Fibroblast of lung (primary cell): ENCODE data around the gene GPD1L. TPM values are rescaled to one million over a fixed set of nuclear protein-coding genes. Genes with fewer than 3 reads are reported as not detected.

ENCODE experiments used
- DNase-seq, 2 donors: peaks; one replicate each; pipeline versions ENCODE4 v3.0.0 to v3.0.0-alpha.2; 2010; ENCODE audit warnings: low read depth in 2 of 2
- H2AFZ ChIP-seq: 2 replicates; pipeline ENCODE4 v1.5.1; 2012; ENCODE audit warnings: low read length, control low read depth, inconsistent platforms
- H3K27ac ChIP-seq: 2 replicates; pipeline ENCODE4 v1.5.1; 2011; ENCODE audit warnings: low read length, control low read depth; ENCODE audit not compliant: insufficient read depth
- H3K27me3 ChIP-seq: 2 replicates; pipeline ENCODE4 v1.5.1; 2011; ENCODE audit warnings: mild to moderate bottlenecking, low read length; ENCODE audit not compliant: control insufficient read depth, insufficient read depth
- H3K36me3 ChIP-seq: 2 replicates; pipeline ENCODE4 v1.5.1; 2011; ENCODE audit warnings: low read length; ENCODE audit not compliant: control insufficient read depth, insufficient read depth
- H3K4me1 ChIP-seq: 2 replicates; pipeline ENCODE4 v1.5.1; 2011; ENCODE audit warnings: low read length; ENCODE audit not compliant: control insufficient read depth, insufficient read depth; ENCODE audit errors: extremely low read depth
- H3K4me2 ChIP-seq: 2 replicates; pipeline ENCODE4 v1.5.1; 2011; ENCODE audit warnings: low read length, control low read depth; ENCODE audit not compliant: insufficient read depth; ENCODE audit errors: extremely low read depth
- H3K4me3 ChIP-seq, 4 experiments: fragments of 200-600 bp in 1 of 4; sonication (generic) in 1 of 4; replicated peaks in 1 of 4; 2 replicates each; pipeline ENCODE4 v1.5.1; 2011 to 2016; ENCODE audit warnings: low read length in 4 of 4, low read depth in 3 of 4, mild to moderate bottlenecking in 3 of 4, control low read depth in 2 of 4, inconsistent platforms in 1 of 4, mixed read lengths in 1 of 4; ENCODE audit not compliant: insufficient read depth in 1 of 4; ENCODE audit errors: control extremely low read depth in 1 of 4
- H3K79me2 ChIP-seq: 2 replicates; pipeline ENCODE4 v1.5.1; 2012; ENCODE audit warnings: mild to moderate bottlenecking, low read length, inconsistent platforms; ENCODE audit not compliant: control insufficient read depth, insufficient read depth
- H3K9ac ChIP-seq: 2 replicates; pipeline ENCODE4 v1.5.1; 2011; ENCODE audit warnings: mild to moderate bottlenecking, low read length, control low read depth; ENCODE audit not compliant: insufficient read depth
- H3K9me3 ChIP-seq: 2 replicates; pipeline ENCODE4 v1.5.1; 2012; ENCODE audit warnings: low read depth, low read length; ENCODE audit not compliant: control insufficient read depth, insufficient read depth
- H4K20me1 ChIP-seq: 2 replicates; pipeline ENCODE4 v1.5.1; 2011; ENCODE audit warnings: low read length; ENCODE audit not compliant: control insufficient read depth, insufficient read depth; ENCODE audit errors: extremely low read depth
- EZH2 ChIP-seq: IDR thresholded peaks from 2 replicates; pipeline ENCODE4 v1.5.1; 2012; ENCODE audit warnings: low read length, control low read depth, mild to moderate bottlenecking; ENCODE audit errors: missing control alignments
- polyA plus RNA-seq, 2 donors: library from polyadenylated mRNA; depleted of rRNA in 1 of 2; stranded (reverse) in 1 of 2; unstranded in 1 of 2; fragments of >200 nt; gene quantifications; 2 replicates each; pipeline ENCODE4 v1.2.1, GENCODE V29; 2011 to 2012; ENCODE audit warnings: missing spikeins in 1 of 2
- total RNA-seq: library from RNA; depleted of rRNA; stranded (reverse); fragments of >200 nt; gene quantifications from 2 replicates; pipeline ENCODE4 v1.2.1, GENCODE V29; 2014
- TF ChIP-seq, protein P1 (sequence below), 2 donors: IDR thresholded peaks in 1 of 2; conservative IDR thresholded peaks in 1 of 2; 1 replicate in 1 of 2; 2 replicates in 1 of 2; pipeline ENCODE4 v1.5.1; 2011 to 2012; ENCODE audit warnings: low read length in 2 of 2, control low read depth in 1 of 2, inconsistent platforms in 1 of 2, low read depth in 1 of 2, mild to moderate bottlenecking in 1 of 2

Gene GPD1L
- total and polyA plus RNA-seq, 2 donors (not counting 1 experiment from before 2014, with no cell fraction given), result 5.8 to 15.0 TPM

DNA sequence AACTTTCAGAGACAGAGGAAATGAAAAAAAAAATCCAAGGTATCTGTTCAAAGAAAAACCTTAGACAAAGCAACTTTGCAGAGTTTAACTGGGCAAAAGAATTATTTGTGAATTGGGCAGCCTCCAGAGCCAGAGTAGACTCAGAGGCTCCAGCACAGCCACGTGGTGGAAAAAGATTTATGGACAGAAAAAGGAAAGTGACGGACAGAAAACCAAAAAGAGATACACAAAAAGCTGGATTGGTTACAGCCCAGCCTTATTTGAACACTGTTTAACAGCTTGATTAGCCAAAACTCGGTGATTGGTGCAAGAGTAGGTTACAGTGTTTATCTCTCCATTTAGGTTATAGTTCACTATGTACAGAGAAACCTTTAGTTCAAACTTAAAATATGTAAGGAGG lies 23.7 kb upstream of the GPD1L start:
- DNase-seq, result peak; percentile 29 to 81
- H3K4me3 ChIP-seq, result no peak overlapping the region
- no peaks in the 10 kb centered on the region for H4K20me1 ChIP-seq
- TF ChIP-seq, protein P1, sequence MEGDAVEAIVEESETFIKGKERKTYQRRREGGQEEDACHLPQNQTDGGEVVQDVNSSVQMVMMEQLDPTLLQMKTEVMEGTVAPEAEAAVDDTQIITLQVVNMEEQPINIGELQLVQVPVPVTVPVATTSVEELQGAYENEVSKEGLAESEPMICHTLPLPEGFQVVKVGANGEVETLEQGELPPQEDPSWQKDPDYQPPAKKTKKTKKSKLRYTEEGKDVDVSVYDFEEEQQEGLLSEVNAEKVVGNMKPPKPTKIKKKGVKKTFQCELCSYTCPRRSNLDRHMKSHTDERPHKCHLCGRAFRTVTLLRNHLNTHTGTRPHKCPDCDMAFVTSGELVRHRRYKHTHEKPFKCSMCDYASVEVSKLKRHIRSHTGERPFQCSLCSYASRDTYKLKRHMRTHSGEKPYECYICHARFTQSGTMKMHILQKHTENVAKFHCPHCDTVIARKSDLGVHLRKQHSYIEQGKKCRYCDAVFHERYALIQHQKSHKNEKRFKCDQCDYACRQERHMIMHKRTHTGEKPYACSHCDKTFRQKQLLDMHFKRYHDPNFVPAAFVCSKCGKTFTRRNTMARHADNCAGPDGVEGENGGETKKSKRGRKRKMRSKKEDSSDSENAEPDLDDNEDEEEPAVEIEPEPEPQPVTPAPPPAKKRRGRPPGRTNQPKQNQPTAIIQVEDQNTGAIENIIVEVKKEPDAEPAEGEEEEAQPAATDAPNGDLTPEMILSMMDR (conservative IDR thresholded peaks at IDR 0.05 in 1 of 2, IDR thresholded peaks at IDR 0.05 in 1 of 2; ENCODE audit: low read depth in 1 of 2, low read length in 2 of 2), result no peak
- no peak for TF ChIP-seq EZH2
- H3K36me3 ChIP-seq, result no peaks in the 10 kb centered on the region
- H3K9me3 ChIP-seq, result no peaks in the 10 kb centered on the region
- H3K27me3 ChIP-seq, result no peaks in the 10 kb centered on the region
- H3K27ac ChIP-seq, result no peak overlapping the region
- no peaks in the 10 kb centered on the region for H3K4me1 ChIP-seq
- H3K9ac ChIP-seq, result no peak overlapping the region
- H2AFZ ChIP-seq, result no peak overlapping the region
- H3K4me2 ChIP-seq, result no peak overlapping the region
- H3K79me2 ChIP-seq, result no peaks in the 10 kb centered on the region

DNA sequence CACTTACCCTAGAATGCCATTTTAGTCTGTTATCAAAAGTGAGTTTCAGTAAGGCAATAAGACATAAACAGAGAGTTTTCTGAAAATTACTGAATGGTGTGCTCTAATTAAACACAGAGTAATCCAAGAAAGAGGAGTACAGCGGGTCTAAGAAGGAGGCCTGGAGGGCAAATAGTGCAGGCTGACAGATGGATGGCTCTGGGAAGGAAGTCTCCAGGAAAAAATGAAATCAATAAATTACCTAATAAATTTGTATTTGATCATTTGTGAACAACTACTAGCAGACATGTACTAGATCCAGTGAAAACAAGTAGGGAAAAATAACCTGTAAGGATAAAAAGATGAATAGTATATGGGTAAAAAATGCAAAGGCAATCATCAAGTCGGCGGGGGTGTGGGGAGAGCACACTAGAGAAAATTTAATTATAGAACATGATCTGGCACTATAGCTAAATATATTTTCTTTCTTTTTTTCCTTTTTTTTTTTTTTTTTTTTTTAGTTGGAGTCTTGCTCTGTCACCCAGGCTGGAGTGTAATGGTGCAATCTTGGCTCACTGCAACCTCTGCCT lies 22.6 kb upstream of the GPD1L start:
- TF ChIP-seq, protein P1 (conservative IDR thresholded peaks at IDR 0.05 in 1 of 2, IDR thresholded peaks at IDR 0.05 in 1 of 2; ENCODE audit: low read depth in 1 of 2, low read length in 2 of 2), result no peak
- TF ChIP-seq EZH2, result no peak
- no peak for DNase-seq
- Histone ChIP-seq H3K4me1 (no peaks in the 10 kb centered on the region), H3K36me3 (no peaks in the 10 kb centered on the region), H4K20me1 (no peaks in the 10 kb centered on the region), H3K27me3 (no peaks in the 10 kb centered on the region), H3K27ac (no peak overlapping the region), H3K4me2 (no peak overlapping the region), H3K79me2 (no peaks in the 10 kb centered on the region), H3K9me3 (no peaks in the 10 kb centered on the region), H3K4me3 (no peak overlapping the region), H2AFZ (no peak overlapping the region), H3K9ac (no peak overlapping the region)

DNA sequence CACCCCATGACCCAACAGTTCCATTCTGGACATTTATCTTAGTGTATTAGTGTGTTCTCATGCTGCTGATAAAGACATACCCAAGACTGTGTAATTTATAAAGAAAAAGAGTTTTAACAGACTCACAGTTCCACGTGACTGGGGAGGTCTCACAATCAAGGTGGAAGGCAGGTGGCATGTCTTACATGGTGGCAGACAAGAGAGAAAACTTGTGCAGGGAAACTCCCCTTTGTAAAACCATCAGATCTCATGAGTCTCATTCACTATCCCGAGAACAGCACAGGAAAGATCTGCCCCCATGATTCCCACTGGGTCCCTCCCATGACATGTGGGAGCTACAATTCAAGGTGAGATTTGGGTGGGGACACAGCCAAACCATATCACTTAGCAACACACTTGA lies 21.6 kb upstream of the GPD1L start:
- H3K4me3 ChIP-seq, result no peak overlapping the region
- no peak overlapping the region for H3K9ac ChIP-seq
- no peak for TF ChIP-seq EZH2
- TF ChIP-seq, protein P1 (conservative IDR thresholded peaks at IDR 0.05 in 1 of 2, IDR thresholded peaks at IDR 0.05 in 1 of 2; ENCODE audit: low read depth in 1 of 2, low read length in 2 of 2), result no peak
- no peak overlapping the region for H3K4me2 ChIP-seq
- H3K4me1 ChIP-seq, result no peaks in the 10 kb centered on the region
- no peaks in the 10 kb centered on the region for H4K20me1 ChIP-seq
- no peak overlapping the region for H2AFZ ChIP-seq
- H3K27ac ChIP-seq, result no peak overlapping the region
- no peaks in the 10 kb centered on the region for H3K36me3 ChIP-seq
- H3K79me2 ChIP-seq, result no peaks in the 10 kb centered on the region
- H3K27me3 ChIP-seq, result no peaks in the 10 kb centered on the region
- DNase-seq, result no peak
- H3K9me3 ChIP-seq, result no peaks in the 10 kb centered on the region
